HepG2 (cell line): ENCODE results near the gene GNG7. TPM values are rescaled to one million over a fixed set of nuclear protein-coding genes. Genes with fewer than 3 reads are reported as not detected.
A peak's percentile ranks its signal among the peaks of the same experiment; 100 is the strongest.

Experiments
- ATAC-seq: fragments of 200-7000 bp; cut with Tn5 transposase; 3 replicates; pipeline ENCODE4 v1.9.1; 2020; ENCODE audit warnings: mild to moderate bottlenecking, moderate library complexity
- BruUV-seq: library from RNA; stranded (reverse); fragments of 400-500 nt; replicated peaks from 2 replicates; lab custom pipeline; 2021; lab: Mats Ljungman, UMichigan
- CTCF ChIA-PET: fragments of 300-600 bp; formaldehyde crosslinking; extraction: SDS; loops from one replicate; lab custom pipeline; 2021; ENCODE audit warnings: low total read pairs, inconsistent platforms, low intra/inter-chr PET ratio; lab: Yijun Ruan, JAX
- POLR2A ChIA-PET: fragments of 350-600 bp; sonication (Branson Sonifier 250); formaldehyde crosslinking; loops from one replicate; lab custom pipeline; 2020; ENCODE audit warnings: antibody characterized with exemption, inconsistent platforms; lab: Yijun Ruan, JAX
- DNase-seq: peaks from one replicate; pipeline ENCODE4 v3.0.0-alpha.2; 2015; ENCODE audit warnings: low spot score
- FAIRE-seq: peaks from 3 replicates; lab custom pipeline; 2011; peaks lifted over from hg19 to GRCh38; lab: Jason Lieb, UNC
- H2AFZ ChIP-seq: one replicate; pipeline ENCODE4 v1.6.1; 2011; ENCODE audit warnings: low read length, inconsistent platforms
- H3K27ac ChIP-seq: fragments of 300-600 bp; 3 replicates; pipeline ENCODE4 v1.8.0; 2011; ENCODE audit warnings: mixed run types, mild to moderate bottlenecking, mixed read lengths, low read length, inconsistent platforms; ENCODE audit not compliant: insufficient read depth; ENCODE audit errors: extremely low read length
- H3K27me3 ChIP-seq, 2 experiments: fragments of 200-600 bp in 1 of 2; 2 replicates in 1 of 2; 3 replicates in 1 of 2; pipeline versions ENCODE4 v1.6.0 to v1.8.0; 2011; ENCODE audit warnings: low read length in 2 of 2, mild to moderate bottlenecking in 2 of 2, moderate library complexity in 2 of 2, inconsistent platforms in 1 of 2; ENCODE audit not compliant: insufficient read depth in 2 of 2, control insufficient read depth in 1 of 2
- H3K36me3 ChIP-seq, 2 experiments: fragments of 200-600 bp in 1 of 2; replicated peaks in 1 of 2; 2 replicates in 1 of 2; 3 replicates in 1 of 2; pipeline versions ENCODE4 v1.5.1 to v1.8.0; 2011; ENCODE audit warnings: low read length in 2 of 2, inconsistent platforms in 1 of 2; ENCODE audit not compliant: insufficient read depth in 2 of 2, control insufficient read depth in 1 of 2
- H3K4me1 ChIP-seq: 2 replicates; pipeline ENCODE4 v1.5.1; 2012; ENCODE audit warnings: low read length, inconsistent platforms; ENCODE audit not compliant: insufficient read depth
- H3K4me2 ChIP-seq: 2 replicates; pipeline ENCODE4 v1.6.0; 2011; ENCODE audit warnings: low read depth, low read length, inconsistent platforms
- H3K4me3 ChIP-seq, 3 experiments: fragments of 200-600 bp in 1 of 3; sonication (generic), shearing (Covaris generic) in 1 of 3; replicated peaks in 1 of 3; 2 replicates each; pipeline ENCODE4 v1.5.1; 2011 to 2016; ENCODE audit warnings: low read length in 3 of 3, inconsistent platforms in 2 of 3, low read depth in 2 of 3, mild to moderate bottlenecking in 2 of 3, control low read depth in 1 of 3, mixed read lengths in 1 of 3; ENCODE audit not compliant: insufficient read depth in 1 of 3
- H3K79me2 ChIP-seq: one replicate; pipeline ENCODE4 v1.6.1; 2011; ENCODE audit warnings: low read length, inconsistent platforms; ENCODE audit not compliant: insufficient read depth
- H3K9ac ChIP-seq: 2 replicates; pipeline ENCODE4 v1.6.0; 2011; ENCODE audit warnings: mild to moderate bottlenecking, low read depth, low read length, inconsistent platforms; ENCODE audit not compliant: insufficient read depth
- H3K9me3 ChIP-seq: 2 replicates; pipeline ENCODE4 v1.5.1; 2012; ENCODE audit warnings: mild to moderate bottlenecking, low read length
- H4K20me1 ChIP-seq: 2 replicates; pipeline ENCODE4 v1.6.0; 2011; ENCODE audit warnings: inconsistent platforms, mild to moderate bottlenecking, low read length, moderate library complexity; ENCODE audit not compliant: insufficient read depth
- FOXO1 ChIP-seq: sonication (generic); formaldehyde crosslinking; IDR thresholded peaks from 2 replicates; pipeline ENCODE4 v1.4.0; 2020; ENCODE audit warnings: missing genetic modification reagents
- GLI4 ChIP-seq: sonication (generic); formaldehyde crosslinking; IDR thresholded peaks from 2 replicates; pipeline ENCODE4 v1.5.1; 2020; ENCODE audit warnings: missing genetic modification reagents, mild to moderate bottlenecking, moderate library complexity, borderline replicate concordance
- GTF2F1 ChIP-seq: fragments of 150-350 bp; IDR thresholded peaks from 2 replicates; pipeline ENCODE4 v1.6.1; 2014; ENCODE audit warnings: low read length
- ZNF629 ChIP-seq: sonication (generic); formaldehyde crosslinking; conservative IDR thresholded peaks from 2 replicates; pipeline ENCODE4 v1.5.0; 2020; ENCODE audit warnings: missing genetic modification reagents
- WGBS: methylation state at CpG from one replicate; pipeline ENCODE4 v1.1.6; 2017; ENCODE audit warnings: low lambda C conversion rate; 5-methylcytosine and 5-hydroxymethylcytosine counted together
- in situ Hi-C: cut with HindIII; loops from 2 replicates; pipeline ENCODE4 v1.10.0; 2017; ENCODE audit warnings: low pct_unique_long_range_greater_than_20kb; ENCODE audit not compliant: extremely low pct_ligation_motif_present
- intact Hi-C: fragments of 100-400 bp; cut with micrococcal nuclease; formaldehyde crosslinking; loops from one replicate; pipeline ENCODE4 v1.10.0; 2022; ENCODE audit not compliant: unreplicated experiment
- polyA plus RNA-seq, 8 experiments: library from polyadenylated mRNA; depleted of rRNA in 3 of 8; stranded (reverse) in 7 of 8; unstranded in 1 of 8; fragments of >200 nt; fragmentation: Illumina TruSeq in 4 of 8; extraction: Trizol in 4 of 8; gene quantifications; 2 replicates each; pipeline versions ENCODE4 v1.2.1 to v1.2.3, GENCODE V29; 2011 to 2016; ENCODE audit warnings: low read depth in 4 of 8, missing spikeins in 1 of 8, mixed read lengths in 1 of 8; ENCODE audit not compliant: insufficient read depth in 1 of 8
- total RNA-seq, 5 experiments: library from RNA; depleted of rRNA; stranded (reverse); fragments of >200 nt; fragmentation: Illumina TruSeq; extraction: Trizol; gene quantifications; 2 replicates each; pipeline ENCODE4 v1.2.3, GENCODE V29; 2016; ENCODE audit warnings: low read depth in 1 of 5
- TF ChIP-seq, protein P1 (sequence below): IDR thresholded peaks from 2 replicates; pipeline ENCODE4 v1.6.1; 2016
- TF ChIP-seq, protein P2 (sequence below): sonication (generic); formaldehyde crosslinking; IDR thresholded peaks from 2 replicates; pipeline ENCODE4 v1.4.0; 2020; ENCODE audit warnings: missing genetic modification reagents
- TF ChIP-seq, protein P3 (sequence below): IDR thresholded peaks from 2 replicates; pipeline ENCODE4 v1.6.1; 2016; ENCODE audit warnings: missing genetic modification reagents, missing compliant biosample characterization

GNG7 gene
- total and polyA plus RNA-seq, 2 of the 13 experiments (the other 11 are each of a cell fraction or from before 2014, with no cell fraction given), result 1.4 to 3.3 TPM

DNA sequence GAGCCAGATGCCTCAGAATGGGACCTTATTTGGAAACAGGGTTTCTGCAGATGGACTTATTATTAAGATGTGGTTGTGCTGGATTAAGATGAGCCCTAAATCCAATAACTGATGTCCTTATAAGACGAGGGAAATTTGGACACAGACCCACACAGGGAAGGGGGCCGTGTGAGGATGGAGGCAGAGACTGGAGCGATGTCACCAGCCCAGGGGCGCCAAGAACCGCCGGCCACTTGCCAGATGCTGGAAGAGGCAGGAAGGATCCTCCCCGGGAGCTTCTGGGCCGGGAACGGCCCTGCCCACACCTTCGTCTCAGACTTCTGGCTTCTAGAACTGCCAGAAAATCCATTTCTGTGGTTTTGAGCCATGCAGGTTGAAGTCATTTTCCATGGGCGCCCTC, 26.6 kb downstream of the GNG7 start:
- ATAC-seq (no peak), DNase-seq (no peak), FAIRE-seq (no peak)
- CTCF ChIA-PET, result no interaction called here
- no peak for TF ChIP-seq FOXO1 (CRISPR knock-in tag)
- no peak for TF ChIP-seq GLI4
- TF ChIP-seq, protein P1, sequence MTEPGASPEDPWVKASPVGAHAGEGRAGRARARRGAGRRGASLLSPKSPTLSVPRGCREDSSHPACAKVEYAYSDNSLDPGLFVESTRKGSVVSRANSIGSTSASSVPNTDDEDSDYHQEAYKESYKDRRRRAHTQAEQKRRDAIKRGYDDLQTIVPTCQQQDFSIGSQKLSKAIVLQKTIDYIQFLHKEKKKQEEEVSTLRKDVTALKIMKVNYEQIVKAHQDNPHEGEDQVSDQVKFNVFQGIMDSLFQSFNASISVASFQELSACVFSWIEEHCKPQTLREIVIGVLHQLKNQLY (CRISPR knock-in tag), result no peak
- TF ChIP-seq, protein P2, sequence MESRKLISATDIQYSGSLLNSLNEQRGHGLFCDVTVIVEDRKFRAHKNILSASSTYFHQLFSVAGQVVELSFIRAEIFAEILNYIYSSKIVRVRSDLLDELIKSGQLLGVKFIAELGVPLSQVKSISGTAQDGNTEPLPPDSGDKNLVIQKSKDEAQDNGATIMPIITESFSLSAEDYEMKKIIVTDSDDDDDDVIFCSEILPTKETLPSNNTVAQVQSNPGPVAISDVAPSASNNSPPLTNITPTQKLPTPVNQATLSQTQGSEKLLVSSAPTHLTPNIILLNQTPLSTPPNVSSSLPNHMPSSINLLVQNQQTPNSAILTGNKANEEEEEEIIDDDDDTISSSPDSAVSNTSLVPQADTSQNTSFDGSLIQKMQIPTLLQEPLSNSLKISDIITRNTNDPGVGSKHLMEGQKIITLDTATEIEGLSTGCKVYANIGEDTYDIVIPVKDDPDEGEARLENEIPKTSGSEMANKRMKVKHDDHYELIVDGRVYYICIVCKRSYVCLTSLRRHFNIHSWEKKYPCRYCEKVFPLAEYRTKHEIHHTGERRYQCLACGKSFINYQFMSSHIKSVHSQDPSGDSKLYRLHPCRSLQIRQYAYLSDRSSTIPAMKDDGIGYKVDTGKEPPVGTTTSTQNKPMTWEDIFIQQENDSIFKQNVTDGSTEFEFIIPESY, result peak; percentile 8; the same call in 1 of the 2 replicates
- peaks cover 43% of the 10 kb centered on the region for H3K4me1 ChIP-seq
- intact Hi-C loops, result no loop called here
- H3K79me2 ChIP-seq, result no peaks in the 10 kb centered on the region
- 84% methylated on average over 8 of the region's 11 CpGs for WGBS
- H2AFZ ChIP-seq, result no peak overlapping the region
- no peaks in the 10 kb centered on the region for H3K27me3 ChIP-seq
- in situ Hi-C loops, result no loop called here
- no peak overlapping the region for H3K4me3 ChIP-seq
- no peaks in the 10 kb centered on the region for H3K36me3 ChIP-seq
- POLR2A ChIA-PET, result interaction anchor here (4.0 kb wide), 1 partner anchor 10 kb away, joined by 14 read pairs; no protein-coding TSS in a partner anchor
- no peak overlapping the region for H3K27ac ChIP-seq
- no peak overlapping the region for H3K9ac ChIP-seq
- H3K4me2 ChIP-seq, result peak overlapping the region; percentile 85; the same call in 1 of the 2 replicates
- H3K9me3 ChIP-seq, result no peaks in the 10 kb centered on the region
- H4K20me1 ChIP-seq, result no peaks in the 10 kb centered on the region
- no TSS peak for BruUV-seq

DNA sequence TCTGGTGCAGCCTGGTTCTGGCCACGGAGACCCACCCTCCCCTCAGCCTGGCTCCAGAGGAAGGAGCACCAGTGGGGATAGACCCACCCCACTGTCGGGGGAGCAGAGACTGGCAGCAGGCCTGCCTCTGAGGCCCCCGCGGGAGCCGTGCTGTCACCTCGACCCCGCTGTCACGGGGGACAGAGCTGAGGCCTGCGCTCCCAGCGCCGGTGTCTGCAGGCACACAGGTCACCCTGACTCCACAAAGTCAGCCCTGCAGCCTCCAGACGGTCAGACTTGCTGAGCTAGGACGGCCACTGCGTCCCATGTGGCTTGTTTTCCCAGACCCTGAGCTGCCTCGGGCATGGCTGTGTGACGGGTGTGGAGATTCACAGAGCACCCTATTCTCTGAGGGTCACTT, 32.3 kb downstream of the GNG7 start:
- intact Hi-C loops (no loop called here), in situ Hi-C loops (no loop called here)
- H3K4me3 ChIP-seq, result no peak overlapping the region
- H2AFZ ChIP-seq, result no peak overlapping the region
- no peaks in the 10 kb centered on the region for H3K36me3 ChIP-seq
- ATAC-seq (no peak), DNase-seq (no peak), FAIRE-seq (no peak)
- no peaks in the 10 kb centered on the region for H3K9me3 ChIP-seq
- TF ChIP-seq GTF2F1 (no peak), ZNF629 (CRISPR knock-in tag) (no peak)
- TF ChIP-seq, protein P3, sequence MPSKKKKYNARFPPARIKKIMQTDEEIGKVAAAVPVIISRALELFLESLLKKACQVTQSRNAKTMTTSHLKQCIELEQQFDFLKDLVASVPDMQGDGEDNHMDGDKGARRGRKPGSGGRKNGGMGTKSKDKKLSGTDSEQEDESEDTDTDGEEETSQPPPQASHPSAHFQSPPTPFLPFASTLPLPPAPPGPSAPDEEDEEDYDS (CRISPR knock-in tag), result no peak
- no peaks in the 10 kb centered on the region for H3K27me3 ChIP-seq
- CTCF ChIA-PET, result no interaction called here
- peaks cover 21% of the 10 kb centered on the region for H3K4me1 ChIP-seq
- 67% methylated on average over 1 of the region's 16 CpGs for WGBS
- H4K20me1 ChIP-seq, result no peaks in the 10 kb centered on the region
- H3K79me2 ChIP-seq, result no peaks in the 10 kb centered on the region
- no TSS peak for BruUV-seq
- no peak overlapping the region for H3K4me2 ChIP-seq
- no peak overlapping the region for H3K27ac ChIP-seq
- H3K9ac ChIP-seq, result no peak overlapping the region
- POLR2A ChIA-PET, result no interaction called here
